HS-27A (cell line): ENCODE results near the gene SLCO4A1.

Experiments
- DNase-seq: peaks from one replicate; pipeline ENCODE4 v3.0.0-alpha.2; 2012; ENCODE audit warnings: low read depth, missing footprints

Gene SLCO4A1

GRCh38 chr20:62642051-62642665, at the start of gene SLCO4A1:
Gene SLCO4A1, plus strand, starts transcription at chr20:62642503. Its CDS starts 13,952 bp downstream, at chr20:62656455.
- DNase-seq = no peak

GRCh38 chr20:62592506-62593177, 49.7 kb upstream of the SLCO4A1 start:
- DNase-seq = no peak

- DNase-seq = no peak
These were observed 48.7 kb upstream of the SLCO4A1 start for GRCh38 chr20:62593616-62594015.

GRCh38 chr20:62595069-62595468, 47.2 kb upstream of the SLCO4A1 start:
- no peak for DNase-seq

GRCh38 chr20:62595491-62595890, 46.8 kb upstream of the SLCO4A1 start:
- no peak for DNase-seq

- no peak for DNase-seq
These were observed 45.8 kb upstream of the SLCO4A1 start for GRCh38 chr20:62596486-62596885.

- no peak for DNase-seq
These were observed 45.4 kb upstream of the SLCO4A1 start for GRCh38 chr20:62596921-62597320.

GRCh38 chr20:62597416-62598115, 44.7 kb upstream of the SLCO4A1 start:
- no peak for DNase-seq

- DNase-seq = no peak
These were observed 43.5 kb upstream of the SLCO4A1 start for GRCh38 chr20:62598761-62599194.

GRCh38 chr20:62599216-62600110, 42.8 kb upstream of the SLCO4A1 start:
- no peak for DNase-seq

- DNase-seq = no peak
These were observed 41.1 kb upstream of the SLCO4A1 start for GRCh38 chr20:62601172-62601571.

- no peak for DNase-seq
These were observed 40.6 kb upstream of the SLCO4A1 start for GRCh38 chr20:62601714-62602113.

GRCh38 chr20:62602550-62602949, 39.8 kb upstream of the SLCO4A1 start:
- DNase-seq = no peak

- peak; percentile 40 for DNase-seq
These were observed 39.0 kb upstream of the SLCO4A1 start for GRCh38 chr20:62603021-62603906.

GRCh38 chr20:62603907-62604785, 38.2 kb upstream of the SLCO4A1 start:
- DNase-seq = no peak

- DNase-seq = no peak
These were observed 37.5 kb upstream of the SLCO4A1 start for GRCh38 chr20:62604796-62605195.

- DNase-seq = no peak
These were observed 36.9 kb upstream of the SLCO4A1 start for GRCh38 chr20:62605236-62605943.

- DNase-seq = no peak
These were observed 36.3 kb upstream of the SLCO4A1 start for GRCh38 chr20:62606016-62606415.

- no peak for DNase-seq
These were observed 35.6 kb upstream of the SLCO4A1 start for GRCh38 chr20:62606551-62607201.
